Measurements from ENCODE around the gene MRPS35. TPM values are rescaled to one million over a fixed set of nuclear protein-coding genes. Genes with fewer than 3 reads are reported as not detected.
A peak's percentile ranks its signal among the peaks of the same experiment; 100 is the strongest.

The MRPS35 gene
- 51.3 TPM for polyA plus RNA-seq (2013)

DNA sequence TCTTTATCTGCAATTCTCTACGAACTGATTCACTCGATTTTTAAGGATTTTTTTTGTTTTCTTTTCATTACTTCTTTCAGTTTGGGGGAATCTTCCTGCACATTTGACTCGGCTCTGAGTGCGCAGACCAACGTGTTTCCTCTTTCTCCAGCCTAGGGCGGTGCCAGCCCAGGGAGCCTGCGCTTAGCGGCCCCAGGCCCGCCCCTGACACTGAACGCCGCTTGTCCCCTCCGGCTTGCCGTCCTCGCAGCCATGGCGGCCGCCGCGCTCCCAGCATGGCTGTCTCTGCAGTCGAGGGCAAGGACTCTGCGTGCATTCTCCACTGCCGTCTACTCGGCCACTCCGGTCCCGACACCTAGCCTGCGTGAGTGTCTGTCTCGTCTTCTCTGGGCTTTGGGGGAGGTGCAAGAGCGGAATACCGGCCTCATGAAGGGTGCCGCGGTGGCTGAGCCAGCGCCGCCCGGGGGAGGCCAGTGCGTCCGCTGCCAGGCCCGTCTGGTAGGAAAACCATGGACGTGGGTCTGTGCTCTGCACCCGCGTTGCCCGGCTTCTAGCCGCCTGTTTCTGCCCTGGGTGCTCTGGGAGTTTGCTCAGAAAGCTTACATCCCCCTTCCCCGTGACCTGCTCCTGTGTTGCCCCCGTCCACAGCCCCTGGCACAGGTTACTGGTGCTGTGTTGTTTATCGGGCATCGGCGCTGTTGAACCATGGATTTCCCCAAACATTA is at the start of gene MRPS35:
MRPS35 (plus strand) TSS at position 241 of the 725 bp plus-strand sequence; CDS start at position 253, 12 bp downstream.
- no peaks in the 10 kb centered on the region for H3K9me3 ChIP-seq (ENCODE audit: control extremely low read depth in 1 of 5, control insufficient read depth in 4 of 5, insufficient read depth in 2 of 5, low read depth in 1 of 5, low read length in 4 of 5)
- no peaks in the 10 kb centered on the region for H3K27me3 ChIP-seq (replicated peaks in 2 of 5; ENCODE audit: control insufficient read depth in 4 of 5, insufficient read depth in 5 of 5, low read length in 4 of 5)
- peak within 1 kb of the TSS; percentile 93 to 100 (median 99) for H3K4me3 ChIP-seq (ENCODE audit: control insufficient read depth in 1 of 7, extremely low read depth in 1 of 7, insufficient read depth in 4 of 7, low read depth in 2 of 7, low read length in 6 of 7)
- peaks cover 0 to 16% (median 8%) of the 10 kb centered on the region in 4 experiments for H3K36me3 ChIP-seq (ENCODE audit: control insufficient read depth in 4 of 4, insufficient read depth in 4 of 4, low read length in 3 of 4)
- WGBS (ENCODE audit: insufficient coverage), result under 1% methylated on average over 45 of the region's 46 CpGs
- peak within 1 kb of the TSS; percentile 67 to 86 for H3K27ac ChIP-seq (ENCODE audit: insufficient read depth in 1 of 2, low read depth in 1 of 2, low read length in 2 of 2, poor library complexity in 1 of 2, severe bottlenecking in 2 of 2)
- CTCF ChIA-PET, result no interaction called here
- peak; percentile 93 to 97 (median 96) for DNase-seq
- POLR2A ChIA-PET, result no interaction called here
- peaks cover 11 to 29% (median 15%) of the 10 kb centered on the region in 4 experiments for H3K4me1 ChIP-seq (ENCODE audit: control extremely low read depth in 1 of 4, control insufficient read depth in 4 of 4, insufficient read depth in 4 of 4, low read length in 3 of 4)

DNA sequence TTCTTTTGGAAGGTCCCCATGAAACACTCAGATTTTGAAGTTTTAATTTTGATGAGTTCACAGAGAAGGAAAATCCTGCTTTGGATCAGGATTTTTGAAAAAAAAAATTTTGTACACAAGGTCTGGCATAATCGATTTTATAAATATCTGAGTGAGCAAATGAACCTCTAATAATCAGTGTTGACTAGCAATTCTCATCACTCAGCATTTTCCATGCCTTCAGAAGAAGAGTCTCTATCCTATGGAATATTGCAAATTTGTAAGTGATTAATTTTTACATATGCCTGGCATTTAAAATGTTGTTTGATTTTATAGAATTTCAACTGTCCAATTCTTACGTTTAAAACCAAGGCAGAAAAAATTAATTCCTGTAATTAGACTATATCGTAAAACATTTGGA is 44.9 kb upstream of the MRPS35 start:
- WGBS (ENCODE audit: insufficient coverage), result 100% methylated on average over 1 of the region's 3 CpGs
- no peak overlapping the region for H3K27ac ChIP-seq (ENCODE audit: insufficient read depth in 1 of 2, low read depth in 1 of 2, low read length in 2 of 2, poor library complexity in 1 of 2, severe bottlenecking in 2 of 2)
- H3K4me1 ChIP-seq (ENCODE audit: control extremely low read depth in 1 of 4, control insufficient read depth in 4 of 4, insufficient read depth in 4 of 4, low read length in 3 of 4), result no peaks in the 10 kb centered on the region
- ChIA-PET CTCF (no interaction called here), POLR2A (no interaction called here)
- H3K27me3 ChIP-seq (replicated peaks in 2 of 5; ENCODE audit: control insufficient read depth in 4 of 5, insufficient read depth in 5 of 5, low read length in 4 of 5), result no peaks in the 10 kb centered on the region
- no peaks in the 10 kb centered on the region for H3K9me3 ChIP-seq (ENCODE audit: control extremely low read depth in 1 of 5, control insufficient read depth in 4 of 5, insufficient read depth in 2 of 5, low read depth in 1 of 5, low read length in 4 of 5)
- no peak overlapping the region for H3K4me3 ChIP-seq (ENCODE audit: control insufficient read depth in 1 of 7, extremely low read depth in 1 of 7, insufficient read depth in 4 of 7, low read depth in 2 of 7, low read length in 6 of 7)
- DNase-seq, result no peak
- H3K36me3 ChIP-seq (ENCODE audit: control insufficient read depth in 4 of 4, insufficient read depth in 4 of 4, low read length in 3 of 4), result peaks cover 0 to 39% (median 22%) of the 10 kb centered on the region in 4 experiments

DNA sequence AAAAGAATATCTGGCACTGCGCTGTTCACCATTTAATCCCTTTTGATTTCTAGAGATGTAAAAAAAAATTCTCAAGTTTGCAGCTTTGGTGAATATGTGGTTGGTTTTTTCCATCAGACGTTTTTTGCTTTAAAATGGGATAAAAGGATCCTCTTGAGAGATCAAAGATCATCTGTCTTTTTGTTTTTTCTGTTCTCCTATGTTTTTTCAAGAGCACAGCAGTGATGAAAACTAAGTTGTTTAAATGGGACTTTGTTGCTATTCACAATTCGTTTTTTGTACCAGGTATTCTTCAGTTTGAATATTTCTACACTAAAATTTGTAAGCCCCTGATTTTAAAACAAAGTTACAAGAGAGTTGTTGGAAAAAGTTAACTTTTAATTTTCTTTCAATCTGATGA is 44.1 kb upstream of the MRPS35 start:
- WGBS (ENCODE audit: insufficient coverage), result no CpG with 5 or more reads among the region's 3 CpGs
- POLR2A ChIA-PET, result no interaction called here
- no peak for DNase-seq
- H3K36me3 ChIP-seq (ENCODE audit: control insufficient read depth in 4 of 4, insufficient read depth in 4 of 4, low read length in 3 of 4), result peaks cover 0 to 34% (median 21%) of the 10 kb centered on the region in 4 experiments
- no peaks in the 10 kb centered on the region for H3K27me3 ChIP-seq (replicated peaks in 2 of 5; ENCODE audit: control insufficient read depth in 4 of 5, insufficient read depth in 5 of 5, low read length in 4 of 5)
- no peak overlapping the region for H3K4me3 ChIP-seq (ENCODE audit: control insufficient read depth in 1 of 7, extremely low read depth in 1 of 7, insufficient read depth in 4 of 7, low read depth in 2 of 7, low read length in 6 of 7)
- CTCF ChIA-PET, result no interaction called here
- no peaks in the 10 kb centered on the region for H3K9me3 ChIP-seq (ENCODE audit: control extremely low read depth in 1 of 5, control insufficient read depth in 4 of 5, insufficient read depth in 2 of 5, low read depth in 1 of 5, low read length in 4 of 5)
- no peaks in the 10 kb centered on the region for H3K4me1 ChIP-seq (ENCODE audit: control extremely low read depth in 1 of 4, control insufficient read depth in 4 of 4, insufficient read depth in 4 of 4, low read length in 3 of 4)
- no peak overlapping the region for H3K27ac ChIP-seq (ENCODE audit: insufficient read depth in 1 of 2, low read depth in 1 of 2, low read length in 2 of 2, poor library complexity in 1 of 2, severe bottlenecking in 2 of 2)

DNA sequence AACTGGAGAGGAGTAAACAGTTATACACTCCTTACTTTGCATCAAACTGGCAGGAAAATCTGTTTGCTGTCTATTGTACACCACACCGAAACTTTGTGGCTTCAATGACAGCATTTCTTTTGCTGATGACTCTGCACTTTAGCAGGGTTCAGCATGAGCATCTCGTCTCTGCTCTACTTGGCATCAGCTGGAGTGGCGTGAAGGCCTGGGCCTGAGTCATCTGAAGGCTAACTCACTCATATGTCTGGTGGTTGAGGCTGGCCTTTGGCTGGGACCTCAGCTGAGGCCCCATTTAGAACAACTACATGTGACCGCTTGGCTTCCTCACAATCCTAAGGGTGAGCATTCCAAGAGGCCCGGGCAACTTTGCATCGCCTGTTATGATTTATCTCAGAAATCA is 43.1 kb upstream of the MRPS35 start:
- peak in 2 of 3 donors; percentile 4 to 10 for DNase-seq
- CTCF ChIA-PET, result no interaction called here
- POLR2A ChIA-PET, result interaction anchor here (0.7 kb wide), 1 partner anchor 16 kb away, joined by 3 read pairs; no protein-coding TSS in a partner anchor
- Histone ChIP-seq H3K27me3 (replicated peaks in 2 of 5; ENCODE audit: control insufficient read depth in 4 of 5, insufficient read depth in 5 of 5, low read length in 4 of 5) (no peaks in the 10 kb centered on the region), H3K36me3 (ENCODE audit: control insufficient read depth in 4 of 4, insufficient read depth in 4 of 4, low read length in 3 of 4) (peaks cover 0 to 33% (median 19%) of the 10 kb centered on the region in 4 experiments), H3K4me1 (ENCODE audit: control extremely low read depth in 1 of 4, control insufficient read depth in 4 of 4, insufficient read depth in 4 of 4, low read length in 3 of 4) (no peaks in the 10 kb centered on the region), H3K27ac (ENCODE audit: insufficient read depth in 1 of 2, low read depth in 1 of 2, low read length in 2 of 2, poor library complexity in 1 of 2, severe bottlenecking in 2 of 2) (no peak overlapping the region), H3K9me3 (ENCODE audit: control extremely low read depth in 1 of 5, control insufficient read depth in 4 of 5, insufficient read depth in 2 of 5, low read depth in 1 of 5, low read length in 4 of 5) (no peaks in the 10 kb centered on the region), H3K4me3 (ENCODE audit: control insufficient read depth in 1 of 7, extremely low read depth in 1 of 7, insufficient read depth in 4 of 7, low read depth in 2 of 7, low read length in 6 of 7) (no peak overlapping the region)
- 90% methylated on average over 5 of the region's 6 CpGs for WGBS (ENCODE audit: insufficient coverage)

DNA sequence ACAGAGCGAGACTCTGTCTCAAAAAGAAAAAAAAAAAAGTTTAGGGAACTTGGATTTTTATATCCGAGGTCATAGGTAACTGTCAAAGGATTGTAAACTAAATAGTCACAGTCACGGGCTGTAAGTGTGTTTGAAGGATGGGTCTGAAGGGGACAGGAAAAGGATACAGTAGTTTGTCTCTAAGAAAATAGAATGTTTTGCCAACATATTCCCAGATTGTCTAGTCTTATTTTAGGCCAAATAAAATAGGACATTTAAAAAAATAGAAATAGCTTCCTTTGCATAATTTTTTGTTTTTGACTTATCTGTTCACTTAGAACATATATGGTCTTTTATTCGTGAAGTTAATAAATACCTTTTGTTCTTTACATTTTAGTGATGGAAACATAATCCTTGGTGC is 38.6 kb upstream of the MRPS35 start:
- Histone ChIP-seq H3K4me1 (ENCODE audit: control extremely low read depth in 1 of 4, control insufficient read depth in 4 of 4, insufficient read depth in 4 of 4, low read length in 3 of 4) (no peaks in the 10 kb centered on the region), H3K4me3 (ENCODE audit: control insufficient read depth in 1 of 7, extremely low read depth in 1 of 7, insufficient read depth in 4 of 7, low read depth in 2 of 7, low read length in 6 of 7) (no peak overlapping the region), H3K27ac (ENCODE audit: insufficient read depth in 1 of 2, low read depth in 1 of 2, low read length in 2 of 2, poor library complexity in 1 of 2, severe bottlenecking in 2 of 2) (no peak overlapping the region), H3K27me3 (replicated peaks in 2 of 5; ENCODE audit: control insufficient read depth in 4 of 5, insufficient read depth in 5 of 5, low read length in 4 of 5) (no peaks in the 10 kb centered on the region), H3K36me3 (ENCODE audit: control insufficient read depth in 4 of 4, insufficient read depth in 4 of 4, low read length in 3 of 4) (peaks cover 0 to 25% (median 17%) of the 10 kb centered on the region in 4 experiments), H3K9me3 (ENCODE audit: control extremely low read depth in 1 of 5, control insufficient read depth in 4 of 5, insufficient read depth in 2 of 5, low read depth in 1 of 5, low read length in 4 of 5) (no peaks in the 10 kb centered on the region)
- WGBS (ENCODE audit: insufficient coverage), result 100% methylated on average over 1 of the region's 4 CpGs
- no peak for DNase-seq
- ChIA-PET POLR2A (interaction anchor here (0.6 kb wide), 1 partner anchor 215 kb away, joined by 3 read pairs; no protein-coding TSS in a partner anchor), CTCF (interaction anchor here (1.0 to 1.5 kb wide), 2 partner anchors 9 to 19 kb away, joined by 3 to 4 read pairs; no protein-coding TSS in a partner anchor)

DNA sequence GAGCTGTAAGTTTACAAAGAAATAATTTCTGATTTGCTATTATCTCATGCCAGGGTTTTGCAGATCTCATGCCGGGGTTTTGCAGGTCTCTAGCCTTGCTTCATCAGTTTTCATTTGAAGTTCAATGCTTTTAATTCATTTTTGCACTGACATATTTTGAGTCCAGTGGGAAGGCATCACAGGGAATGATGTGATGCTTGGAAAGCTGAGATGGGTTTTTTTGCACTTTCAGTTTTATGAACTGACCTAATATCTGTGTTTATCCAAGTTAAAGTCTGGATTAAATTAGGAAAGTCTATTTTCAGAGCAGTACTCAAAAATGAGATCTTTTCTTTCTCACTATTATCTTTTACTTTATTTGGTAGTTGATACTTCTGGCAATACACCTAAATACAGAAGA is 38.0 kb upstream of the MRPS35 start:
- Histone ChIP-seq H3K9me3 (ENCODE audit: control extremely low read depth in 1 of 5, control insufficient read depth in 4 of 5, insufficient read depth in 2 of 5, low read depth in 1 of 5, low read length in 4 of 5) (no peaks in the 10 kb centered on the region), H3K4me1 (ENCODE audit: control extremely low read depth in 1 of 4, control insufficient read depth in 4 of 4, insufficient read depth in 4 of 4, low read length in 3 of 4) (no peaks in the 10 kb centered on the region), H3K36me3 (ENCODE audit: control insufficient read depth in 4 of 4, insufficient read depth in 4 of 4, low read length in 3 of 4) (peaks cover 0 to 24% (median 14%) of the 10 kb centered on the region in 4 experiments), H3K27ac (ENCODE audit: insufficient read depth in 1 of 2, low read depth in 1 of 2, low read length in 2 of 2, poor library complexity in 1 of 2, severe bottlenecking in 2 of 2) (no peak overlapping the region), H3K4me3 (ENCODE audit: control insufficient read depth in 1 of 7, extremely low read depth in 1 of 7, insufficient read depth in 4 of 7, low read depth in 2 of 7, low read length in 6 of 7) (no peak overlapping the region), H3K27me3 (replicated peaks in 2 of 5; ENCODE audit: control insufficient read depth in 4 of 5, insufficient read depth in 5 of 5, low read length in 4 of 5) (no peaks in the 10 kb centered on the region)
- CTCF ChIA-PET, result interaction anchor here (1.5 kb wide), 1 partner anchor 20 kb away, joined by 4 read pairs; no protein-coding TSS in a partner anchor
- no peak for DNase-seq
- no CpG with 5 or more reads among the region's 1 CpG for WGBS (ENCODE audit: insufficient coverage)
- POLR2A ChIA-PET, result no interaction called here

DNA sequence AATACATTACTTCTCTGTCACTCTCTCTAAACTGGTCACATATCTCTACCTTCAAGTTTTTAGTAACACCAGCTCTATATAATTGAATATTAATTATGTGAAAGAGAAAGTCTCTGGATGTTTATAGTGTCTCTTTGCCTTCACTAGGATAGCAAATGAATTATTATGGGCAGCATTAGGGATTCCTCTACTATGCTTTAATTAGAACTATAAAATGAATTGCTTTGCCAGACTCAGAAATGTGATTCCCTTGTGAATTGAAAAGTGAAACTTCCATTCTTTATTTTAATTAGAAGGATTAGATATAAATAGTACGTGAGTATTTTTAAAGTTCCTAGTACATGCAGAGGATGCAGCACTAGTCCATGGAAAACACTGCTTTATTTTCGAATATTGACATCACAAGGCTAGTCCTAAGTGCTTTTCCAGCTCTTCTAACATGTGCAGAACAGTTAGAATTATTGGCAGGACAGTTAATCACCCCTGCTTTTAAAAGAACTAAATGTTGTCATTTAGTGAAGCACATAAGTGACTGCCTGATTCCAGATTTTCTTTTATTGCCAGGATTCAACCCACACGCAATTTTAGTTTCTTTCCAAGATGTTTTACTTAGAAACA is 37.4 kb upstream of the MRPS35 start:
- CTCF ChIA-PET, result interaction anchor here (0.5 to 1.5 kb wide), 2 partner anchors 15 to 20 kb away, joined by 3 to 4 read pairs; no protein-coding TSS in a partner anchor

More for the DNA sequence above, 37.4 kb upstream of the MRPS35 start:
- no peak overlapping the region for H3K27ac ChIP-seq (ENCODE audit: insufficient read depth in 1 of 2, low read depth in 1 of 2, low read length in 2 of 2, poor library complexity in 1 of 2, severe bottlenecking in 2 of 2)
- no peaks in the 10 kb centered on the region for H3K4me1 ChIP-seq (ENCODE audit: control extremely low read depth in 1 of 4, control insufficient read depth in 4 of 4, insufficient read depth in 4 of 4, low read length in 3 of 4)
- no peaks in the 10 kb centered on the region for H3K27me3 ChIP-seq (replicated peaks in 2 of 5; ENCODE audit: control insufficient read depth in 4 of 5, insufficient read depth in 5 of 5, low read length in 4 of 5)
- 89% methylated on average over 1 of the region's 3 CpGs for WGBS (ENCODE audit: insufficient coverage)
- no peak overlapping the region for H3K4me3 ChIP-seq (ENCODE audit: control insufficient read depth in 1 of 7, extremely low read depth in 1 of 7, insufficient read depth in 4 of 7, low read depth in 2 of 7, low read length in 6 of 7)
- H3K36me3 ChIP-seq (ENCODE audit: control insufficient read depth in 4 of 4, insufficient read depth in 4 of 4, low read length in 3 of 4), result peaks cover 0 to 22% (median 10%) of the 10 kb centered on the region in 4 experiments
- POLR2A ChIA-PET, result no interaction called here
- no peaks in the 10 kb centered on the region for H3K9me3 ChIP-seq (ENCODE audit: control extremely low read depth in 1 of 5, control insufficient read depth in 4 of 5, insufficient read depth in 2 of 5, low read depth in 1 of 5, low read length in 4 of 5)
- DNase-seq, result no peak
